Fibroblast of gingiva (primary cell): ENCODE data around the gene EIF1AD.

Source experiments
- DNase-seq: peaks from one replicate; pipeline ENCODE4 v3.0.0-alpha.2; 2011; ENCODE audit warnings: low read depth

The EIF1AD gene

GRCh38 chr11:66004186-66004585 is 2.2 kb upstream of the EIF1AD start:
- no peak for DNase-seq

- DNase-seq = no peak
Measured at GRCh38 chr11:66003291-66003690, 1.3 kb upstream of the EIF1AD start.

DNA sequence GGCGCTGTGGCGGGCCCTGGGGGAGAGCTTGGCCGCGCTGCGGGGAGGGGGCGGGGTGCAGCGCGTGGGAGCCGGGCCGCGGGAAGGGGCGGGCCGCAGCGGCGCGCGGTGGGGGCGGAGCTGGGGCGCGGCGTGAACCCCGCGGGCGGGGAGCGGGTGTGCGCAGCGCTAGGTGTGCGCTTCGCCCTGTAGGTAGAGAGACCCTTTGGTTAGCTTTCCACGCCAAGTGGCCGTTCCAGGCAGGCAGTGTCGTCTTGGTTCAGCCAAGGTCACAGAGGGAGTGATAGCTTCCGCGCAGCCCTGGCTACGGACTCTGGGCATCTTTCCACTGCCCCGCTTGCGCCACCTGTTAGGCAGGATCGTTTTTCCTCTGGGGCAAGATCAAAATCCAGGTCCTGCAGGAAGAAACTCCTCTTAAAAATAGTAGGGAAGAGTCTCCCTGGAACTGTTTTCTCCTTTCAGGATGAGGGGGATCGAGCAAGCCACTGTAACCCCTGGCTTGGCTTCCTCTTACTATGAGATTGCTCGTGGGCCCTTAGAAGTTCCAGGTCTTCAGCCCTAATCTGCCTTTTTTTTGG is 780 bp upstream of the EIF1AD start:
- DNase-seq = peak; percentile 65

DNA sequence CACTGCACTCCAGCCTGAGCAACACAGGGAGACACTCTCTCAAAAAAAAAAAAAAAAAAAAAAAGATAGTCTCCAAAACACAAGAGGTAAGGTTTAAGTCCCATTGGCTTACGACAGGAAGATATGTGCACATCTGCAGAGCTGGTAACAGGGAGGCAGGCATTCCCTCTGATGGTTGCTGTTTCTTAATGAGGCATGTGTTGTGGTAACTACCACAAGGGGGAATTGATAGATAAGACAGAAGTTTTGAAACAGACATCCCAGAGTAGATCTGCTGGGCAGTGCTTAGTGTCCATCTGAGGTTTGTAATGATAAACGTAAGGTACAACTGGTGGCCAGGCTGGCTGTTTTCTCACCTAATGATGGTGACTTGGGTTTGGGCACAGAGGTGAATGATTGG is 4.7 kb downstream of the EIF1AD start:
- no peak for DNase-seq

- no peak for DNase-seq
Measured at GRCh38 chr11:65992056-65992455, 9.9 kb downstream of the EIF1AD start.

GRCh38 chr11:65988791-65989592 is 13.0 kb downstream of the EIF1AD start:
- DNase-seq = peak; percentile 91

DNA sequence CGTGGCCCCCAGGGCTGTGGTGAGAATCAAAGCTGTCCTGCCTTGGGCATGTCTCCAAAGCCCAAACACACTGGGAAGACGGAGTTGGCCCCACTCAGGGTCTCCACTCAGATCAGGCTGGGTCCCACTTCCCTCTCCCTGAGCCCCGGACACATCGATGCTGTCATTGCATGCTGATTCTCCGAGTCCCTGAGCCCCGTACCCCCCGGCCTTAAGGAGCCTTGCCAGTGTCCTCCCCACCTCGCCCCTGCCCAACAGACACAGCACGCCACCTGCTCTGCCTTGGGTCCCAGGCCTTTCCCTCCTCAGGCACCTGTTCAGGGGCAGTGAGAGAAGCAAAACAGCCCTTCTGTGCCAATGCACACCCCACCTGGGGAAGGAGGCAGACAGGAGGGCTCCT is 14.6 kb downstream of the EIF1AD start:
- no peak for DNase-seq

- DNase-seq = no peak
Measured at GRCh38 chr11:65983589-65983987, 18.4 kb downstream of the EIF1AD start.

- no peak for DNase-seq
Measured at GRCh38 chr11:65982824-65983588, 19.0 kb downstream of the EIF1AD start.

GRCh38 chr11:65981972-65982823 is 19.8 kb downstream of the EIF1AD start:
- no peak for DNase-seq

GRCh38 chr11:65981101-65981740 is 20.7 kb downstream of the EIF1AD start:
- no peak for DNase-seq

DNA sequence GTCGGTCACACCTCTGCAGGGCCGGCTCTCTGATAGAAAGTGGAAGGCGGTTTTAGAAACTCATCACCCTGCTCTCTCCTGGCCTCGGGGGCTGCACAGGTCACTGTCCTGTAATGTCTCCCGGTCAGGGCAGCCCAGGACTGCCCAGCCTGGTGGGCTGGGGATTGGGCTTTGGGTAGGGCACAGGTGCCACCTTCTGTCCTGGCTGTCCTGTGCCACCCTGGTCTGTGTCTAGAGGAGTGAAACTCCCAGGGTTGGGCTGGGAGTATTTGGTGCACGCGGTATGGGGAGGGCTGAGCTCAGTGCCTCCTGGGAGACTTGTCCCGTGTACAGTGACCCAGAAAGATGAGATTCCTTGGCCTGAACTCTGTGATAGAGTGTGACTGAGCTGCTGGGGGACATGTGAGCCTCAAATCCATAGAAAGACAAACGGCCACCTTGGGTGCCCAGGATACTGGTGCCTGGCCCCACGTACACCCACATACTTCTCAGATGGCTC is 22.6 kb downstream of the EIF1AD start:
- no peak for DNase-seq

GRCh38 chr11:65978391-65979238 is 23.3 kb downstream of the EIF1AD start:
- no peak for DNase-seq

- no peak for DNase-seq
Measured at GRCh38 chr11:65977621-65978390, 24.2 kb downstream of the EIF1AD start.

DNA sequence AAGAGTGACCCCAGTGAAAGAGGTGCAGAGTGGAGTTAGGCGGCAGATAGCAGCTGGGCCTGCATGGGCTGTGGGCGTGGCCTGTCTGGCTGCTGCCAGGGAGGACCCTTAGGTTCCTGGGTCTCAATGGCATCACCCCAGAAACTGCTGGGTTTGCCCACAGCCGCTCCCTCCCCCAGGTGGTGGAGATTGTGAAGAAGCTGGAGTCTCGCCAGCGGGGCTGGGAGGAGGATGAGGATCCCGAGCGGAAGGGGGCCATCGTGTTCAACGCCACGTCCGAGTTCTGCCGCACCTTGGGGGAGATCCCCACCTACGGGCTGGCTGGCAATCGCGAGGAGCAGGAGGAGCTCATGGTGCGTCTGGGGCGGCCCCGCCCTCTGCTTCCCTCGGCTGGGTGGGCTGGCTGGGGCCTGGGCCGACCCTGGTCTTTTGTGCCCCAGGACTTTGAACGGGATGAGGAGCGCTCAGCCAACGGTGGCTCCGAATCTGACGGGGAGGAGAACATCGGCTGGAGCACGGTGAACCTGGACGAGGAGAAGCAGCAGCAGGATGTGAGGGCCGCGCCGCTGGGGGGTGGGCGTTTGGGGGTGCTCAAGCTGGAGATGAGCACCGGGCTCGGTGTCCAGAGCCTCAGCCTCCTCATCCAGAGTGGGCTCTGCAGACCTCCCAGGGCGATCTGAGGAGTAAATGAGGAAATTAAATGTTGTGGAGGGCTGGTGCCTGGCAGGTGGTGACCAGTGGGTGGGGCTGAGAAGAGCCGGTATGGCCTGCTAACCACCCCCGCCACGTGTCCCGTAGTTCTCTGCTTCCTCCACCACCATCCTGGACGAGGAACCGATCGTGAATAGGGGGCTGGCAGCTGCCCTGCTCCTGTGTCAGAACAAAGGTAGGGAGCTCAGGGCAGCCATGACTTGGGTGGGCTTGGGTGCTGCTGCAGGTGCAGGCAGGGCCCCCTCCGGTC is 25.5 kb downstream of the EIF1AD start:
- no peak for DNase-seq

DNA sequence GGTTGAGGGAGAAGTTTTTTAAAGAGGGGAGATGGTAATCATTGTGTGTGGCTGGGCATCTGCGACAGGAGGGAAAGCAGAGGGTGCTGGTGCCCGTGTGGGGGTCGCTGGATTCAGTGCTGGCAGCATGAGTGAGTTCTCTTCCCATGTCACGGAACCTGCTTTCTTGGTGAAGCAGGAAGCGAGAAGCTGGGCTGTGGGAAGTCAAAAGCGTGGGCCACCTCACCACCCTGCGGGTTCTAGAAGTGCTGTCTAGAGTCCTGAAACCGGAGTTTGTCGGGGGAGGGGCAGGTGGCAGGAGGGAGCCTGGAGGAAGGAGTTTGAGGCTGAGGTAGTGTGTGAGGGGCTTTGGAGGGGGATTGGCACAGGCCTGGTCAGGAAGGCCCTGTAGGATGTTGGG is 26.2 kb downstream of the EIF1AD start:
- no peak for DNase-seq

GRCh38 chr11:65973439-65974110 is 28.4 kb downstream of the EIF1AD start:
- no peak for DNase-seq

- DNase-seq = no peak
Measured at GRCh38 chr11:65972116-65972515, 29.8 kb downstream of the EIF1AD start.
